ENCODE results near the gene TBL1X.

GRCh38 chrX:9663216-9663615 is 198.4 kb downstream of the TBL1X start:
- TF ChIP-seq CTCF (IDR thresholded peaks at IDR 0.05; ENCODE audit: low read depth, low read length) = no peak
- TF ChIP-seq EZH2phosphoT487 (IDR thresholded peaks at IDR 0.05; ENCODE audit: low read depth) = no peak
